SK-N-SH treated with all-trans-retinoic acid at 6 μM for 48 hours (cell line): ENCODE data around the gene VMP1.
"Not testable (repeated sequence)": the region's sequence is repeated elsewhere in the genome, so short reads cannot be mapped to it uniquely, and the experiment has no call there.

Experiments used
- ATAC-seq: fragments of 200-7000 bp; cut with Tn5 transposase; 3 replicates; pipeline ENCODE4 v1.9.1; 2020; ENCODE audit warnings: mild to moderate bottlenecking, moderate library complexity
- BACH2 ChIP-seq: fragments of 250-450 bp; sonication (Bioruptor Pico); IDR thresholded peaks from 2 replicates; pipeline ENCODE4 v1.9.0; 2021; ENCODE audit warnings: mild to moderate bottlenecking, borderline replicate concordance
- CREB5 ChIP-seq: fragments of 250-450 bp; sonication (Bioruptor Pico); IDR thresholded peaks from 2 replicates; pipeline ENCODE4 v1.5.1; 2020; ENCODE audit warnings: low read depth, mild to moderate bottlenecking, moderate library complexity
- CSDC2 ChIP-seq: fragments of 250-450 bp; sonication (Bioruptor Pico); IDR thresholded peaks from 2 replicates; pipeline ENCODE4 v1.5.0; 2020; ENCODE audit warnings: mild to moderate bottlenecking, moderate library complexity
- ESRRG ChIP-seq: fragments of 250-450 bp; sonication (Bioruptor Pico); IDR thresholded peaks from 2 replicates; pipeline ENCODE4 v1.6.1; 2021; ENCODE audit warnings: mild to moderate bottlenecking
- GLIS3 ChIP-seq: fragments of 250-450 bp; sonication (Bioruptor Pico); IDR thresholded peaks from 2 replicates; pipeline ENCODE4 v1.5.0; 2020; ENCODE audit warnings: mild to moderate bottlenecking, moderate library complexity
- ISL1 ChIP-seq: fragments of 250-450 bp; sonication (Bioruptor Pico); IDR thresholded peaks from 2 replicates; pipeline ENCODE4 v2.1.2; 2022; ENCODE audit warnings: mild to moderate bottlenecking, moderate library complexity
- OSR1 ChIP-seq: fragments of 250-450 bp; sonication (Bioruptor Pico); IDR thresholded peaks from 2 replicates; pipeline ENCODE4 v1.8.0; 2022; ENCODE audit warnings: moderate library complexity, mild to moderate bottlenecking, inconsistent platforms
- PPARA ChIP-seq: fragments of 250-450 bp; sonication (Bioruptor Pico); IDR thresholded peaks from 2 replicates; pipeline ENCODE4 v1.5.0; 2020; ENCODE audit warnings: mild to moderate bottlenecking, borderline replicate concordance
- RARB ChIP-seq: fragments of 250-450 bp; sonication (Bioruptor Pico); IDR thresholded peaks from 2 replicates; pipeline ENCODE4 v1.8.0; 2021; ENCODE audit warnings: mild to moderate bottlenecking, moderate library complexity
- SNAI2 ChIP-seq: fragments of 250-450 bp; sonication (Bioruptor Pico); IDR thresholded peaks from 2 replicates; pipeline ENCODE4 v1.5.0; 2020; ENCODE audit warnings: mild to moderate bottlenecking, moderate library complexity
- TCF4 ChIP-seq: fragments of 250-450 bp; sonication (Bioruptor Pico); IDR thresholded peaks from 2 replicates; pipeline ENCODE4 v1.8.0; 2021; ENCODE audit warnings: mild to moderate bottlenecking, moderate library complexity, borderline replicate concordance
- TOX ChIP-seq: fragments of 250-450 bp; sonication (Bioruptor Pico); IDR thresholded peaks from 2 replicates; pipeline ENCODE4 v1.8.0; 2021; ENCODE audit warnings: mild to moderate bottlenecking, moderate library complexity, borderline replicate concordance
- TSHZ2 ChIP-seq: fragments of 250-450 bp; sonication (Bioruptor Pico); IDR thresholded peaks from 2 replicates; pipeline ENCODE4 v1.5.0; 2020; ENCODE audit warnings: mild to moderate bottlenecking, moderate library complexity
- ZC3H10 ChIP-seq: fragments of 250-450 bp; sonication (Bioruptor Pico); IDR thresholded peaks from 2 replicates; pipeline ENCODE4 v1.5.1; 2021; ENCODE audit warnings: mild to moderate bottlenecking, moderate library complexity
- ZFP3 ChIP-seq: fragments of 250-450 bp; sonication (Bioruptor Pico); IDR thresholded peaks from 2 replicates; pipeline ENCODE4 v1.5.0; 2020; ENCODE audit warnings: mild to moderate bottlenecking, moderate library complexity
- ZFP30 ChIP-seq: fragments of 450-650 bp; formaldehyde crosslinking; IDR thresholded peaks from 2 replicates; pipeline ENCODE4 v1.5.0; 2022; ENCODE audit warnings: mild to moderate bottlenecking, moderate library complexity
- ZNF565 ChIP-seq: fragments of 450-650 bp; formaldehyde crosslinking; conservative IDR thresholded peaks from 2 replicates; pipeline ENCODE4 v1.5.0; 2020; ENCODE audit warnings: low read depth, mild to moderate bottlenecking, moderate library complexity
- ZNF70 ChIP-seq: fragments of 450-650 bp; formaldehyde crosslinking; IDR thresholded peaks from 2 replicates; pipeline ENCODE4 v1.5.0; 2020; ENCODE audit warnings: mild to moderate bottlenecking, moderate library complexity
- ZNF8 ChIP-seq: fragments of 450-650 bp; formaldehyde crosslinking; IDR thresholded peaks from 2 replicates; pipeline ENCODE4 v1.5.0; 2020; ENCODE audit warnings: mild to moderate bottlenecking, moderate library complexity
- TF ChIP-seq, protein P1 (sequence below): fragments of 250-450 bp; sonication (Bioruptor Pico); IDR thresholded peaks from 2 replicates; pipeline ENCODE4 v1.8.0; 2020; ENCODE audit warnings: mild to moderate bottlenecking, moderate library complexity, borderline replicate concordance
- TF ChIP-seq, protein P2 (sequence below): fragments of 250-450 bp; sonication (Bioruptor Pico); IDR thresholded peaks from 2 replicates; pipeline ENCODE4 v1.5.1; 2021; ENCODE audit warnings: mild to moderate bottlenecking, moderate library complexity
- TF ChIP-seq, protein P3 (sequence below): fragments of 250-450 bp; sonication (Bioruptor Pico); IDR thresholded peaks from 2 replicates; pipeline ENCODE4 v1.8.0; 2021; ENCODE audit warnings: low read depth, mild to moderate bottlenecking, moderate library complexity, borderline replicate concordance

The VMP1 gene

DNA sequence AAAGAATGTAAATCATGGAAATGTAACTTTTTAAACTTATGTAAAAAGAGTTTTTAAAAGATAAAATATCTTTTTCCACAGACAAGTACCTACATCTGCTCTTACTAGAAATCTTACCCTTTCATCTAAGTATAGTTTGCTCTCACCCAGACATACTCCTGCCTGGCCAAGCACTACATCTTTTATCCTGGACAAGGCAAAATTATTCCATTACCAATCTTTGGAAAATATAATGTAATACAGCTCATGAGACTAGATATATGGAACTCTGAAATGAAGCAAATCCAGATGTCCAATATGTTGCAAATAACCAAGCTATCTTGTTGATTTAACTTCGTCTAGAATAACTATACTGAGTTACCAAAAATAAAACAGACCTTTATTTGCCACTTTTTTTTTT is 50.0 kb downstream of the VMP1 start:
- no peak for ATAC-seq
- TF ChIP-seq ZNF565 (CRISPR knock-in tag), result no peak
- TF ChIP-seq ISL1 (CRISPR knock-in tag), result 0 out of 2 replicates have a peak, but pooled peaks have one; percentile 8
- TF ChIP-seq, all 23 proteins: peak for 1

DNA sequence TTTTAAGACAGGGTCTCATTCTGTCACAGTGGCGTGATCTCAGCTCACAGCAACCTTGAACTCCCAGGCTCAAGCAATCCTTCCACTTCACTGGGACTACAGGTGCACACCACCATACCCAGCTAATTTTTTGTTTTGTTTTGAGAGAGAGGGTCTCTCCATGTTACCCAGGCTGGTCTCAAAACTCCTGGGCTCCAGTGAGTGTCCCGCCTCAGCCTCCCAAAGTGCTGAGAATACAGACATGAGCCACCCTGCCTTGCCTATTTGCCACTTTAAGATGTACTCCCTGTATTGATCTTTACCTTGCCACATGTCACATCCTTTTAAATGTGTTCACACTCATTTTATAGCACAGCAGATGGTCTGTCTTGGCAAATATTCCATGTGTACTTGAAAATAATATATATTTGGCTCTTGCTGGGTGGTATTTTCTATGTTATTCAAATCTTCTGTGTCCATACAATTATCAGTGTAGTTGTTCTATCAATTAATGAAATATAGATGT is 50.5 kb downstream of the VMP1 start:
- no peak for ATAC-seq

GRCh38 chr17:59758998-59759651 is 51.7 kb downstream of the VMP1 start:
- not testable (repeated sequence) for ATAC-seq

More for the DNA sequence above, 50.5 kb downstream of the VMP1 start:
- TF ChIP-seq RARB (CRISPR knock-in tag) (no peak), CREB5 (CRISPR knock-in tag) (no peak), TOX (CRISPR knock-in tag) (no peak), ZFP30 (CRISPR knock-in tag) (no peak), ZFP3 (CRISPR knock-in tag) (no peak), ISL1 (CRISPR knock-in tag) (no peak), TSHZ2 (CRISPR knock-in tag) (no peak), CSDC2 (CRISPR knock-in tag) (no peak), TCF4 (no peak), ZNF8 (no peak), BACH2 (CRISPR knock-in tag) (no peak), ZC3H10 (CRISPR knock-in tag) (no peak), SNAI2 (CRISPR knock-in tag) (no peak)
- TF ChIP-seq, protein P1, sequence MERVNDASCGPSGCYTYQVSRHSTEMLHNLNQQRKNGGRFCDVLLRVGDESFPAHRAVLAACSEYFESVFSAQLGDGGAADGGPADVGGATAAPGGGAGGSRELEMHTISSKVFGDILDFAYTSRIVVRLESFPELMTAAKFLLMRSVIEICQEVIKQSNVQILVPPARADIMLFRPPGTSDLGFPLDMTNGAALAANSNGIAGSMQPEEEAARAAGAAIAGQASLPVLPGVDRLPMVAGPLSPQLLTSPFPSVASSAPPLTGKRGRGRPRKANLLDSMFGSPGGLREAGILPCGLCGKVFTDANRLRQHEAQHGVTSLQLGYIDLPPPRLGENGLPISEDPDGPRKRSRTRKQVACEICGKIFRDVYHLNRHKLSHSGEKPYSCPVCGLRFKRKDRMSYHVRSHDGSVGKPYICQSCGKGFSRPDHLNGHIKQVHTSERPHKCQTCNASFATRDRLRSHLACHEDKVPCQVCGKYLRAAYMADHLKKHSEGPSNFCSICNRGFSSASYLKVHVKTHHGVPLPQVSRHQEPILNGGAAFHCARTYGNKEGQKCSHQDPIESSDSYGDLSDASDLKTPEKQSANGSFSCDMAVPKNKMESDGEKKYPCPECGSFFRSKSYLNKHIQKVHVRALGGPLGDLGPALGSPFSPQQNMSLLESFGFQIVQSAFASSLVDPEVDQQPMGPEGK (CRISPR knock-in tag), result no peak

GRCh38 chr17:59760160-59760559 is 52.7 kb downstream of the VMP1 start:
- ATAC-seq, result no peak
- TF ChIP-seq ZC3H10 (CRISPR knock-in tag) (no peak), CSDC2 (CRISPR knock-in tag) (no peak), ZNF70 (CRISPR knock-in tag) (no peak), PPARA (CRISPR knock-in tag) (no peak), TSHZ2 (CRISPR knock-in tag) (no peak), ZFP3 (CRISPR knock-in tag) (no peak), ISL1 (CRISPR knock-in tag) (no peak), ESRRG (no peak), GLIS3 (CRISPR knock-in tag) (no peak), CREB5 (CRISPR knock-in tag) (no peak), BACH2 (CRISPR knock-in tag) (no peak), TOX (CRISPR knock-in tag) (no peak), RARB (CRISPR knock-in tag) (no peak), TCF4 (no peak), SNAI2 (CRISPR knock-in tag) (no peak), OSR1 (CRISPR knock-in tag) (no peak)
- TF ChIP-seq, protein P2, sequence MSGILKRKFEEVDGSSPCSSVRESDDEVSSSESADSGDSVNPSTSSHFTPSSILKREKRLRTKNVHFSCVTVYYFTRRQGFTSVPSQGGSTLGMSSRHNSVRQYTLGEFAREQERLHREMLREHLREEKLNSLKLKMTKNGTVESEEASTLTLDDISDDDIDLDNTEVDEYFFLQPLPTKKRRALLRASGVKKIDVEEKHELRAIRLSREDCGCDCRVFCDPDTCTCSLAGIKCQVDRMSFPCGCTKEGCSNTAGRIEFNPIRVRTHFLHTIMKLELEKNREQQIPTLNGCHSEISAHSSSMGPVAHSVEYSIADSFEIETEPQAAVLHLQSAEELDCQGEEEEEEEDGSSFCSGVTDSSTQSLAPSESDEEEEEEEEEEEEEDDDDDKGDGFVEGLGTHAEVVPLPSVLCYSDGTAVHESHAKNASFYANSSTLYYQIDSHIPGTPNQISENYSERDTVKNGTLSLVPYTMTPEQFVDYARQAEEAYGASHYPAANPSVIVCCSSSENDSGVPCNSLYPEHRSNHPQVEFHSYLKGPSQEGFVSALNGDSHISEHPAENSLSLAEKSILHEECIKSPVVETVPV (CRISPR knock-in tag), result no peak
- TF ChIP-seq, protein P3, sequence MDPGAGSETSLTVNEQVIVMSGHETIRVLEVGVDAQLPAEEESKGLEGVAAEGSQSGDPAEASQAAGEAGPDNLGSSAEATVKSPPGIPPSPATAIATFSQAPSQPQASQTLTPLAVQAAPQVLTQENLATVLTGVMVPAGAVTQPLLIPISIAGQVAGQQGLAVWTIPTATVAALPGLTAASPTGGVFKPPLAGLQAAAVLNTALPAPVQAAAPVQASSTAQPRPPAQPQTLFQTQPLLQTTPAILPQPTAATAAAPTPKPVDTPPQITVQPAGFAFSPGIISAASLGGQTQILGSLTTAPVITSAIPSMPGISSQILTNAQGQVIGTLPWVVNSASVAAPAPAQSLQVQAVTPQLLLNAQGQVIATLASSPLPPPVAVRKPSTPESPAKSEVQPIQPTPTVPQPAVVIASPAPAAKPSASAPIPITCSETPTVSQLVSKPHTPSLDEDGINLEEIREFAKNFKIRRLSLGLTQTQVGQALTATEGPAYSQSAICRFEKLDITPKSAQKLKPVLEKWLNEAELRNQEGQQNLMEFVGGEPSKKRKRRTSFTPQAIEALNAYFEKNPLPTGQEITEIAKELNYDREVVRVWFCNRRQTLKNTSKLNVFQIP (CRISPR knock-in tag), result no peak
